K562 (cell line): ENCODE measurements around the gene HOXB5. TPM values are rescaled to one million over a fixed set of nuclear protein-coding genes. Genes with fewer than 3 reads are reported as not detected.

Experiments
- ATAC-seq: fragments of 200-7000 bp; cut with Tn5 transposase; 3 replicates; pipeline ENCODE4 v1.9.1; 2020; ENCODE audit warnings: moderate library complexity
- BruUV-seq: library from RNA; stranded (reverse); fragments of 400-500 nt; replicated peaks from 2 replicates; lab custom pipeline; 2021; lab: Mats Ljungman, UMichigan
- CTCF ChIA-PET: fragments of 300-600 bp; formaldehyde crosslinking; extraction: SDS; loops from one replicate; lab custom pipeline; 2021; ENCODE audit warnings: low intra/inter-chr PET ratio; lab: Yijun Ruan, JAX
- POLR2A ChIA-PET: fragments of 300-600, 350-650 bp; sonication (Branson Sonifier 250); formaldehyde crosslinking; extraction: SDS; loops from one replicate; lab custom pipeline; 2021; ENCODE audit warnings: antibody characterized with exemption, inconsistent platforms; lab: Yijun Ruan, JAX
- DNase-seq, 4 experiments: peaks; one replicate each; pipeline versions ENCODE4 v3.0.0 to v3.0.0-alpha.2; 2011 to 2018; ENCODE audit warnings: low spot score in 3 of 4, mixed read lengths in 3 of 4; ENCODE audit errors: extremely low read depth in 1 of 4
- FAIRE-seq: peaks from 2 replicates; lab custom pipeline; 2011; peaks lifted over from hg19 to GRCh38; lab: Jason Lieb, UNC
- H2AFZ ChIP-seq: 2 replicates; pipeline ENCODE4 v1.6.0; 2011; ENCODE audit warnings: low read depth, low read length, control low read depth, inconsistent platforms
- H3K27ac ChIP-seq: fragments of 200-600 bp; 3 replicates; pipeline ENCODE4 v1.8.0; 2011; ENCODE audit warnings: low read depth, mild to moderate bottlenecking, control low read depth, inconsistent platforms, low read length, moderate library complexity, mixed read lengths; ENCODE audit errors: extremely low read depth
- H3K27me3 ChIP-seq, 2 experiments: fragments of 300-600 bp in 1 of 2; 2 replicates in 1 of 2; 3 replicates in 1 of 2; pipeline versions ENCODE4 v1.6.0 to v1.8.0; 2011; ENCODE audit warnings: inconsistent platforms in 2 of 2, low read length in 2 of 2, mild to moderate bottlenecking in 1 of 2, mixed read lengths in 1 of 2, moderate library complexity in 1 of 2; ENCODE audit not compliant: control insufficient read depth in 2 of 2, insufficient read depth in 2 of 2
- H3K36me3 ChIP-seq: fragments of 300-600 bp; 3 replicates; pipeline ENCODE4 v1.8.0; 2011; ENCODE audit warnings: mild to moderate bottlenecking, low read length, inconsistent platforms; ENCODE audit not compliant: control insufficient read depth, insufficient read depth
- H3K4me1 ChIP-seq, 2 experiments: fragments of 200-600 bp in 1 of 2; replicated peaks in 1 of 2; 2 replicates in 1 of 2; 3 replicates in 1 of 2; pipeline versions ENCODE4 v1.5.1 to v1.8.0; 2011; ENCODE audit warnings: inconsistent platforms in 2 of 2, low read length in 2 of 2, mild to moderate bottlenecking in 1 of 2, mixed read lengths in 1 of 2, moderate library complexity in 1 of 2; ENCODE audit not compliant: control insufficient read depth in 2 of 2, insufficient read depth in 2 of 2
- H3K4me2 ChIP-seq: 2 replicates; pipeline ENCODE4 v1.6.1; 2011; ENCODE audit warnings: low read length, control low read depth, inconsistent platforms, mixed read lengths; ENCODE audit not compliant: insufficient read depth
- H3K4me3 ChIP-seq: fragments of 200-600 bp; sonication (generic), shearing (Covaris generic); 2 replicates; pipeline ENCODE4 v1.5.1; 2016; ENCODE audit warnings: control low read depth, inconsistent platforms
- H3K79me2 ChIP-seq: fragments of 200-600 bp; 3 replicates; pipeline ENCODE4 v1.8.0; 2011; ENCODE audit warnings: low read length, inconsistent platforms; ENCODE audit not compliant: control insufficient read depth, insufficient read depth
- H3K9ac ChIP-seq, 2 experiments: 2 replicates each; pipeline versions ENCODE4 v1.6.0 to v1.6.1; 2011; ENCODE audit warnings: low read depth in 2 of 2, low read length in 2 of 2, control low read depth in 1 of 2, inconsistent platforms in 1 of 2, mild to moderate bottlenecking in 1 of 2, mixed read lengths in 1 of 2; ENCODE audit not compliant: insufficient read depth in 1 of 2
- H3K9me1 ChIP-seq: one replicate; pipeline ENCODE4 v1.6.0; 2011; ENCODE audit warnings: inconsistent platforms, mild to moderate bottlenecking, low read length, moderate library complexity; ENCODE audit not compliant: control insufficient read depth, insufficient read depth
- H3K9me3 ChIP-seq: replicated peaks from 2 replicates; pipeline ENCODE4 v1.5.1; 2011; ENCODE audit warnings: low read depth, low read length, inconsistent platforms; ENCODE audit not compliant: control insufficient read depth, insufficient read depth
- H4K20me1 ChIP-seq: replicated peaks from 2 replicates; pipeline ENCODE4 v1.6.1; 2011; ENCODE audit warnings: low read length, inconsistent platforms, mixed read lengths; ENCODE audit not compliant: control insufficient read depth, insufficient read depth
- EZH2 ChIP-seq: IDR thresholded peaks from 2 replicates; pipeline ENCODE4 v1.6.1; 2012; ENCODE audit warnings: low read depth, mild to moderate bottlenecking, inconsistent platforms, low read length, borderline replicate concordance
- PRDM10 ChIP-seq: fragments of 450-650 bp; IDR thresholded peaks from 2 replicates; pipeline ENCODE4 v1.6.1; 2018; ENCODE audit not compliant: partially characterized antibody
- ZNF23 ChIP-seq: fragments of 250-450 bp; sonication (Bioruptor Pico); IDR thresholded peaks from 2 replicates; pipeline ENCODE4 v1.4.0; 2020; ENCODE audit warnings: mild to moderate bottlenecking
- WGBS: fragments of 100-300 bp; shearing (Covaris generic); methylation state at CpG from one replicate; pipeline ENCODE4 v1.1.6; 2016; ENCODE audit warnings: low coverage, mixed read lengths; ENCODE audit not compliant: insufficient coverage; ENCODE audit errors: missing lambda C conversion rate; 5-methylcytosine and 5-hydroxymethylcytosine counted together
- in situ Hi-C: fragments of 300-500 bp; cut with MboI; formaldehyde crosslinking; loops from 4 replicates; pipeline ENCODE4 v1.15.0; 2018; ENCODE audit warnings: inconsistent platforms, mixed read lengths
- intact Hi-C: fragments of 100-400 bp; cut with micrococcal nuclease; formaldehyde crosslinking; loops from 2 replicates; pipeline ENCODE4 v1.14.2; 2022
- polyA plus RNA-seq, 8 experiments: library from polyadenylated mRNA; depleted of rRNA in 4 of 8; stranded (reverse) in 5 of 8; unstranded in 3 of 8; fragments of >200 nt; fragmentation: Nextera tagmentation in 2 of 8; fragmentation: Illumina TruSeq in 1 of 8; extraction: Ambion mirVana in 2 of 8; extraction: Trizol in 1 of 8; gene quantifications; 2 replicates each; pipeline versions ENCODE4 v1.2.1 to v1.2.3, GENCODE V29; 2011 to 2014; ENCODE audit warnings: inconsistent platforms in 1 of 8, missing spikeins in 1 of 8
- total RNA-seq, 7 experiments: library from RNA; depleted of rRNA in 6 of 7; stranded (reverse); fragments of >200 nt in 6 of 7; fragmentation: Illumina TruSeq in 2 of 7; extraction: Trizol in 2 of 7; gene quantifications; 2 replicates each; pipeline versions ENCODE4 v1.2.1 to v1.2.3, GENCODE V29; 2011 to 2021; ENCODE audit warnings: low replicate concordance in 1 of 7

HOXB5 gene
- total and polyA plus RNA-seq, 9 of the 15 experiments (the other 6 are each of a cell fraction or from before 2014, with no cell fraction given), result 0.24 to 2.7 (median 0.65) TPM

- no peak for TF ChIP-seq ZNF23 (CRISPR knock-in tag)
Observed at GRCh38 chr17:48640858-48641180, 47.2 kb upstream of the HOXB5 start (continued).

- peaks cover 37 to 39% of the 10 kb centered on the region in 2 experiments for H3K4me1 ChIP-seq
- no peak overlapping the region for H3K27ac ChIP-seq
- no peaks in the 10 kb centered on the region for H3K9me3 ChIP-seq
- no peak for ATAC-seq
- H3K9me1 ChIP-seq, result peaks cover 4% of the 10 kb centered on the region
- in situ Hi-C loops, result no loop called here
- H3K9ac ChIP-seq, result peak overlapping the region; percentile 20 to 36; a peak in 1 of 4 replicates
- no TSS peak for BruUV-seq
- H3K79me2 ChIP-seq, result peaks cover 34% of the 10 kb centered on the region
- FAIRE-seq, result no peak
- H3K27me3 ChIP-seq, result no peaks in the 10 kb centered on the region
- CTCF ChIA-PET, result no interaction called here
- no peak overlapping the region for H3K4me2 ChIP-seq
- TF ChIP-seq EZH2 (no peak), PRDM10 (peak; percentile 90)
- 63% methylated on average over 6 of the region's 6 CpGs for WGBS
- no peak overlapping the region for H3K4me3 ChIP-seq
- H3K36me3 ChIP-seq, result peaks cover 5% of the 10 kb centered on the region; the same call in 1 of the 3 replicates
- POLR2A ChIA-PET, result interaction anchor here (0.6 to 5.1 kb wide), 8 partner anchors 9 to 389 kb away, joined by 3 to 23 read pairs (median 4); partner anchors contain the start of gene HOXB9
- peak overlapping the region; percentile 51 for H2AFZ ChIP-seq
- no peak for DNase-seq
- H4K20me1 ChIP-seq, result no peaks in the 10 kb centered on the region
- intact Hi-C loops, result no loop called here
Observed at GRCh38 chr17:48639982-48640857, 46.6 kb upstream of the HOXB5 start.
